Activated T-helper 9 cell treated with anti-CD3 and anti-CD28 coated beads, Interleukin-2, amount 50 U/mL, for 16 hours (primary cell): ENCODE measurements around the gene ABCC6.
"Not testable (repeated sequence)": the region's sequence is repeated elsewhere in the genome, so short reads cannot be mapped to it uniquely, and the experiment has no call there.

Experiments
- DNase-seq: peaks from one replicate; pipeline ENCODE4 v3.0.0-alpha.2; 2020; ENCODE audit warnings: low read depth

ABCC6 gene

DNA sequence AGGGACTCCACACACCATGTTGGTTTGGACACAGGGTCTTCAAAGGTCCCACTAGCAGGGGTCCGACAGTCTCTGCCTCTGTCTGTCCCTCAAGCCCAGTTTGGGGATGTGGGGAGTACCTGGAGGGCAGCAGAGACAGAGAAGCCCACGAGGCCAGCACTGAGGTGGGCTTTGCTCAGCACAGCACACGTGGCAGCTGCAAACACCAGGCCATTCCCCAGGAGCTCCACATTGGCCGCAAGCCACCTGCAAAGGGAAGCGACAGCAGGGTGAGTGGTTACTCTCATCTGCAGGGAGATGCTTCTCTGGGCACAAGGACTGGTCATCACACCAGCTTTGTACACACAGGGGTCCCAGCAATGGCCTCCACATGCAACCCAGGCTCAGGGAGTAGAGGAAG is 62.0 kb downstream of the ABCC6 start:
- DNase-seq, result no peak

DNA sequence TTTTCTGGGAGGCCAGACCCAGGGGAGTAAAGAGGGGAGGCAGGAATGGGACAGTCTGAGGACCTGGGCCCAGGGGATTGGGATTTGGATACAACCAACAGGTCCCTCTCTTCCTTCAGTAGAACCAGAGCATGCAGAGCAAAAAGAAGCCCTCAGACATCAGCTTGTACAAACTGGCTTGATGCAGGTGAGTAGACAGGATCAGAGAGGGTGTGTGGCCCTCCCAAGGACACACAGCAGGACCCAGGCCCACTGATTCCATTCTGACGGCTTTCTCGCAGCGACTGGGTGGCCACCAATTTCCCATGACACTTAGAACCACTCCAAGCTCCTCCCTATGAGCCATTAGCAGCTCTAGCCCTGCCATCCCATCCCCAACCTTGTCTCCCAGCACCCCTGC is 63.6 kb downstream of the ABCC6 start:
- no peak for DNase-seq

DNA sequence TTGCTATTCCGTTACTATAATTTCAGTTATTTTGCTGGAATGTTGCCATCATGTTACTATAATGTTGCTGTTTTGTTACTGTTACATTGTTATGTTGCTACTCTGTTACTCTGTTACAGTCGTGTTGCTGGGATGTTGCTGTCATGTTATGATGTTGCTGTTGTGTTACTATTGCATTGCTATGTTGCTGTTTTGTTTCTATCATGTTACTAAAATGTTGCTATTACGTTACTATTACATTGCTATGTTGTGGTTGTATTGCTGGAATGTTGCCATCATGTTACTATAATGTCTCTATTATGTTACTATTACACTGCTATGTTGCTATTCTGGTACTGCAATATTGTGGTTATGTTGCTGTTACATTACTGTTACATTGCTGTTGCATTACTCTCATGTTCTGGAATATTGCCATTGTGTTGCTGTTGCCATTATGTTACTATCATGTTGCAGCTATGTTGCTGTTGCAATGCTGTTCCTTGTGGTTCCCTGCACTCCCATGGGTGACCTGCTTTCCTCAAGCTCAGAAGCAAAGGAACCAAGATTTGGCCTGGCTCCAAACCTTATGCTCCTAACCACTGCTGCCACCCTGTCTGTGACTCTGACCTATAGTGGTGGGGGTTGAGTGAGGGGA is 64.4 kb downstream of the ABCC6 start:
- DNase-seq, result no peak

DNA sequence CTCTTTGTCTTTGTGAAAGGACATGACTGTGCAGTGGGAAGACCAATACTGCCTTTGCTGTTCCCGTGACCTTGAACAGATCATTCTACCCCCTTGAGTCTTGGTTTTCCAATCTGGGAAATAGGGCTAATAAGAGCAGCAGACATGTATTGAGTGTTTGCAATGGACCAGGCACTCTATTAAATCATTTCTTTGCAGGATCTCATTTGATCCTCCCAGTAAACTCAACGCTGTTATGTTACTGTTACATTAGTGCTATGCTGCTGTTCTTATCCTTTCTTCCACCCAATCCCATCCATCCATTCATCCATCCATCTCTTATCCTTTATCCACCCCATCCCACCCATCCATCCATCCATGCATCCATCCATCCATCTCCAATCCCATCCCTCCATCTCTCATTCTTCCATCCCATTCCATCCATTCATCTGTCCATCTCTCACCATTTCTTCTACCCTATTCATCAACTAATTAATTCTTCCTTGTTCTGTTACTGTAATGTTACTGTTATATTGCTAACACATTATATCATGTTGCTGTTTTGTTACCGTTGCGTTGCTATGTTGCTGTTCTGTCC is 65.1 kb downstream of the ABCC6 start:
- no peak for DNase-seq

- no peak for DNase-seq
Observed at GRCh38 chr16:16157166-16157565, 66.1 kb downstream of the ABCC6 start.

DNA sequence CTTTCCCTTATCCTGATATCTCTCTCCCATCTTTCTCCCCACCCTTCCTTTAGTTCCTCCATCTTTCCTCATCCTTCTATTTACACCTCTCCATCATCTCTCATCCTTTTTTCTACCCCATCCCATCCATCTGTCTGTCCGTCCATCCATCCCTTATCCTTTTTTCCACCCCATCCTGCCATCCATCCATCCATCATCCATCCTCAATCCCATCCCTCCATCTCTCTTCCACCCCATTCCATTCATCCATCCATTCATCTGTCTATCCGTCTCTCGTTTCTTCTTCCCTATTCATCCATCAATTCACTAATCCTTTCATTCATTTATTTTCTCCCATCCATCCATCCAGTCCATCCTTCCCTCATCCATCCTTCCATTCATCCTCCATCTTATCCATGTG is 68.1 kb downstream of the ABCC6 start:
- no peak for DNase-seq

DNA sequence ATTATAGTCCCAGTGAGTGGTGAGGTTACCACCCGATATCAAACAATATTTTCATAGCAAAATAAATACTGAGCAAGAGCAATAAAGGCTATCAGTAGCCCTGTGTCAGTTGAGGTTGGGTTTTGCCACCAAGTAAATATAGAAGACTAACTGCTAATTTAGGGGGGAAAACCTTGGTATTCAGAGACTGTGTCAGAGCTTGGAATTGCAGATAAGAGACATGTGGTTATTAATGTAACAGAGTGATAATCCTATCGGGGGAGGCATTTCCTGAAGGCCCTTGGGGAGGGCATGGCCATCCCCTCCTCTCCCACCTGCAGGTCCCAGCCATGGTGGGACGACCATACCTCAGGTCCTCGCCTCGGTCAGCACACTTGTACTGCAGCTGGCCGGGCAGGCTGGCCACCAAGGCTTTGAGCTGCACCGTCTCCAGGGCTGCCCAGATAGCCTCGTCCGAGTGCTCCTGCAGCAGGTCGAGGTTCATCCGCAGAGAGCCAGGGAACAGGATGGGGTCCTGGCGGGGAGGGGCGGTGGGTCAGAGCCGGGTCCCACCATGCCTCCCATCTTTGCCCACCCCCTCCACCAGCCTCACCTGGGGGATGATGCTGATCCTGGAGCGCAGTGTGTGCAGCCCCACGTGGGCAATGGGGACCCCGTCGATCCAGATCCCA is 68.9 kb downstream of the ABCC6 start:
- no peak for DNase-seq

- DNase-seq, result not testable (repeated sequence)
Observed at GRCh38 chr16:16153000-16153399, 70.3 kb downstream of the ABCC6 start.

GRCh38 chr16:16151315-16151714 is 72.0 kb downstream of the ABCC6 start:
- no peak for DNase-seq

- no peak for DNase-seq
Observed at GRCh38 chr16:16150878-16151152, 72.5 kb downstream of the ABCC6 start.

DNA sequence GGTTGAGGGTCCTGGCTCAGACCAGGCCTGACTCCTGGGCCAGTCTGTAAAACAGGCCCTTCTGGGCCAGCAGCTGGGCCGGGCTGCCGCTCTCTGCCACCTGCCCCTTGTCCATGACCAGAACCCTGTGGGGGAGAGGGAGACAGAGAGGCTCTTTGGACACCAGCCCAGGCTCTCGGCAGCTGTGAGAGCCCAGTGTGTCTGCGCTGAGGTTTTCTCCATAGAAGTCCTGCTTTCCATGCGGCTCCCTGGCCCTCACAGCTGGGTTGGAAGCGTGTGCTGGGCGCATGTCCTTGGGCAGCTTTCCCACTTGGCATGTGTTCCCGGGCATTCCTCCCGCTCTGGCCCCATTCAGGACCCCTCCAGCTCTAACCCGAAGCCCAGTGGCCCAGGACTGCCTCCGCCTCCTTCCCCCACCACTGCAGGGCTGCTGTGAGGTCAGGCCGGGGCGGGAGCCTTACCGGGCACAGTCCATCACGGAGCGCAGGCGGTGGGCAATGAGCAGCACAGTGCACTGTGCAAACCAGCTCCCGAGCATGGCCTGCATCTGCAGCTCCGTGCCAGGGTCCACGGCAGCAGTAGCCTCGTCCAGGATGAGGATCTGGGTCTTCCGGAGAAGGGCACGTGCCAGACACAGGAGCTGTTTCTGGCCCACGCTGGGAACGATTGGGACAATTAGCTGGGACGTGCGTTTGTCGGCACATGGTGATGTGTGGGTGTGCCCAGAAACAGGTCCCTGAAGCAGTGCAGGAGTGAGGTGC is 73.0 kb downstream of the ABCC6 start:
- no peak for DNase-seq

DNA sequence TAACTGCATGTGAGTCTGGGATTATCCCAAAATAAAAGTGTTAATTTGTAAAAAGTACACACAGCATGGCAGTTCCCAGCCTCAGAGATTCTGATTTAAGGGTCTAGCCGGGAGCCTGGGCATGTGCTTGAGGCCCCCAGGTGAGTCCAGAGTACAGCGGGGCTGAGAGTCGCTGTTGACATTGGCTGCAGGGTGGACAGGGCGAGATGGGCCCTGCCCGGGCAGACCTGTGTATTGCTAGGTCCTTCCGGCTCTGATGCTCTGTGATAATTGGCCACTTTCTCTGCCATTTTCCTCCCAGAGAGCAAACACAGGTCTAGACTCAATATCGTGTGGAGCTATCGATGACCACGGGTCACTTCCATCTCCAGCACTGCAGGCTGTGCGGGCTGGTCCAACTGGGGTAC is 73.6 kb downstream of the ABCC6 start:
- DNase-seq, result no peak

DNA sequence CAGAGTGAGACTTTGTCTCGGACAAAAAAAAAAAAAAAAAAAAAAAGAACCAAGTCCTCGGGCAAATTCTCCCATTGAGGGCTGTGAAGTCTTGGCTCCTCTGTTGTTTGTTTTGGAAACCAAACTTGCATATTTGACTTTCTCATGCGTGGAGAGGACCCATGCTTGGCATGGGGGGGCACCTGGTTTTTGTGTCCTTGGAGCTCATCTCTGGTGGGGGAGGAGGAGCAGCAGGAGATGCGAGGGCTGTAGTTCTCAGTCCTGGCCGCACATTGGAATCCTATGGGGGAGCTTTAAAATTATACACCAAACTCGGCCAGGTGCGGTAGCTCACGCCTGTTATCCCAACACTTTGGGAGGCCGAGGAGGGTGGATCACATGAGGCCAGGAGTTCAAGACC is 74.5 kb downstream of the ABCC6 start:
- DNase-seq, result no peak

- DNase-seq, result not testable (repeated sequence)
Observed at GRCh38 chr16:16148000-16148599, 75.2 kb downstream of the ABCC6 start.

GRCh38 chr16:16147316-16147999 is 75.8 kb downstream of the ABCC6 start:
- DNase-seq, result no peak

- DNase-seq, result no peak
Observed at GRCh38 chr16:16146380-16147315, 76.6 kb downstream of the ABCC6 start.

DNA sequence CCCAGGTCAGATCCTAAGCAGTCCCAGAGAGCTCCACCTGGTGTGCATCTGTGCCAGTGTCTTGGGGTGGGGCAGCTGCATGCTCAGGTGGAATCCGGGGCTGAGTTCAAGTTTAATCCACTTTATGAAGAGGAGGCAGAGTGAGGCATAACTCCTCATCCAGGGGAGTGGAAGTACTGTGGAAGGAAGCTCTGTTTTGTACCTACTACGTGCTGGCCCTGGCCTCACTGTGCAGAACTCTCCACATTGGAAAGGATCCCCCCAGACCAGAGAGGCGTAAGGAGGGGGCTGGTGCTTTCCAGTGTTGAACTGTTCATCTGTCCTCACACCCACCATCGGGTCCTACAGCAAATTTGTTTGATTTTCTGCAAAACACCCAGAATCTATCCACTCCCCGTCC is 78.0 kb downstream of the ABCC6 start:
- no peak for DNase-seq

DNA sequence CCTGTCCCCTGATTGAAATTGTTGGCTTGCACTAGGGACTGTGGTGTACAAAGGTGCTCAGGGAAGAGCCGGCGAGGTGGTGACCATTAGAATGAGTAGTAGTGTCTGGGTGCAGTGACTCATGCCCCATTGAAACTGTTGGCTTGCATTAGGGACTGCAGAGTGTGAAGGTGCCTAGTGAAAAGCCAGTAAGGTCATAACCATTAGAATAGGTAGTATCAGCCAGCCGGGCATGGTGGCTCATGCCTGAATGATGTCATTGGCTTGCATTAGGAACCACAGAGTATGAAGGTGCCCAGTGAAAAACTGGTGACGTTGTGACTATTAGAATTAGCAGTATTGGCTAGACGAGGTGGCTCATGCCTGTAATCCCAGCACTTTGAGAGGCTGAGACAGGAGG is 78.9 kb downstream of the ABCC6 start:
- DNase-seq, result no peak

- DNase-seq, result no peak
Observed at GRCh38 chr16:16143931-16144330, 79.4 kb downstream of the ABCC6 start.

DNA sequence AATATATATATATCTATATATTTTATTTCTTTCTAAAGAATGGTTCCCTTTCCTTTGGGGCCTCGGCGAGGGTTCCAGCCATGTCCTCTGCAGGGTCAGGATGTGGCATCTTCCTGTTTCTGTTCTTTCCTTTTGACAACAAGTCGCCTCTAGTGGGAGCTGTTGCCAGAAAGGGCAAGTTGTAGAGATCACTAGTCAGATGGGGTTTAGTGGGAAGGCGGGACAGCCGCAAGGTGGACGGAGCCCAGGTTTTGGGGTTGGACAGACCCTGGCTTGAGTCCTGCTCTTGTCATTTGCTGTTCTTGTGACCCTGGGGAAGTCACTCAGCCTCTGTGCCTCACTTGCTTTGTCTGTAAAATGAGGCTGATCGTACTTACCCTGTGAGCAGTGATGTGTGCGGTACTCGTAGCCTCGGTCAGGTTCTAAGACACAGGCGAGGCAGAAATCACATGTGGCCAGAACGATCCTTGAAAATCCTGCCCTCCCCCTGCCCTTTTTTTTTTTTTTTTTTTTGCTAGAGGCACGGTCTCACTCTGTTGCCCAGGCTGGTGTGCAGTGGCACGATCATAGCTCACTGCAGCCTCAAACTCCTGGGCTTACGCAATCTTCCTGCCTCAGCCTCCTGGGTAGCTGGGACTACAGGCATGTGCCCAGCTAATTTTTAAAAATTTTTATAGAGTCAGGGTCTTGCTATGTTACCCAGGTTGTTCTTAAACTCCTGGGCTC is 80.1 kb downstream of the ABCC6 start:
- no peak for DNase-seq
